DMS 273 (cell line): ENCODE data around the gene DNASE2.

Experiments
- DNase-seq: peaks from one replicate; lab custom pipeline; 2025; ENCODE audit not compliant: unreplicated experiment; lab: John Stamatoyannopoulos, UW

Gene DNASE2

GRCh38 chr19:12836529-12836863 lies 44.8 kb downstream of the DNASE2 start:
- no peak for DNase-seq

- DNase-seq, result peak; percentile 85
Observed at GRCh38 chr19:12834976-12835757, 46.1 kb downstream of the DNASE2 start.

GRCh38 chr19:12834566-12834943 lies 46.7 kb downstream of the DNASE2 start, which contains the start of gene RTBDN:
RTBDN (minus strand) TSS chr19:12834579; CDS start chr19:12829979, 4,600 bp downstream.
- peak; percentile 64 for DNase-seq

- DNase-seq, result peak; percentile 80
Observed at GRCh38 chr19:12833738-12834565, 47.3 kb downstream of the DNASE2 start.

- DNase-seq, result peak; percentile 53
Observed at GRCh38 chr19:12833418-12833737, 47.9 kb downstream of the DNASE2 start.

GRCh38 chr19:12828494-12828893 lies 52.8 kb downstream of the DNASE2 start:
- peak; percentile 89 for DNase-seq

GRCh38 chr19:12825254-12826131 lies 55.8 kb downstream of the DNASE2 start:
- DNase-seq, result no peak
